Measurements from ENCODE around the gene PDK4. TPM values are rescaled to one million over a fixed set of nuclear protein-coding genes. Genes with fewer than 3 reads are reported as not detected.

The PDK4 gene
- total and polyA plus RNA-seq, 2 of the 13 experiments (the other 11 are each of a cell fraction or from before 2014, with no cell fraction given): 0.04 TPM; not detected in 1

GRCh38 chr7:95585426-95585789 lies 10.9 kb downstream of the PDK4 start:
- CTCF ChIA-PET (ENCODE audit: low intra/inter-chr PET ratio, low total read pairs): no interaction called here
- FAIRE-seq: no peak

More at GRCh38 chr7:95585426-95585789, 10.9 kb downstream of the PDK4 start:
- no peaks in the 10 kb centered on the region for H4K20me1 ChIP-seq (ENCODE audit: insufficient read depth, low read length)
- no peak for TF ChIP-seq ZNF343 (CRISPR knock-in tag; IDR thresholded peaks at IDR 0.05)
- TF ChIP-seq ZNF430 (CRISPR knock-in tag; IDR thresholded peaks at IDR 0.05): no peak
- TF ChIP-seq, protein P1, sequence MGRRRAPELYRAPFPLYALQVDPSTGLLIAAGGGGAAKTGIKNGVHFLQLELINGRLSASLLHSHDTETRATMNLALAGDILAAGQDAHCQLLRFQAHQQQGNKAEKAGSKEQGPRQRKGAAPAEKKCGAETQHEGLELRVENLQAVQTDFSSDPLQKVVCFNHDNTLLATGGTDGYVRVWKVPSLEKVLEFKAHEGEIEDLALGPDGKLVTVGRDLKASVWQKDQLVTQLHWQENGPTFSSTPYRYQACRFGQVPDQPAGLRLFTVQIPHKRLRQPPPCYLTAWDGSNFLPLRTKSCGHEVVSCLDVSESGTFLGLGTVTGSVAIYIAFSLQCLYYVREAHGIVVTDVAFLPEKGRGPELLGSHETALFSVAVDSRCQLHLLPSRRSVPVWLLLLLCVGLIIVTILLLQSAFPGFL (CRISPR knock-in tag; IDR thresholded peaks at IDR 0.05): no peak
- TF ChIP-seq MYC (CRISPR knock-in tag; IDR thresholded peaks at IDR 0.05; ENCODE audit: borderline replicate concordance): no peak
- TF ChIP-seq MAZ (IDR thresholded peaks at IDR 0.05; ENCODE audit: borderline replicate concordance, low read depth, low read length): no peak
- TF ChIP-seq MAZ (CRISPR knock-in tag; IDR thresholded peaks at IDR 0.05; ENCODE audit: low read depth): no peak
- no peak for TF ChIP-seq ZNF501 (CRISPR knock-in tag; IDR thresholded peaks at IDR 0.05)
- TF ChIP-seq, protein P2, sequence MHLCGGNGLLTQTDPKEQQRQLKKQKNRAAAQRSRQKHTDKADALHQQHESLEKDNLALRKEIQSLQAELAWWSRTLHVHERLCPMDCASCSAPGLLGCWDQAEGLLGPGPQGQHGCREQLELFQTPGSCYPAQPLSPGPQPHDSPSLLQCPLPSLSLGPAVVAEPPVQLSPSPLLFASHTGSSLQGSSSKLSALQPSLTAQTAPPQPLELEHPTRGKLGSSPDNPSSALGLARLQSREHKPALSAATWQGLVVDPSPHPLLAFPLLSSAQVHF (CRISPR knock-in tag; IDR thresholded peaks at IDR 0.05): no peak
- no peak for TF ChIP-seq MXD1 (CRISPR knock-in tag; IDR thresholded peaks at IDR 0.05)
- no peak for TF ChIP-seq NFIC (IDR thresholded peaks at IDR 0.05; ENCODE audit: low read length)
- TF ChIP-seq, protein P3, sequence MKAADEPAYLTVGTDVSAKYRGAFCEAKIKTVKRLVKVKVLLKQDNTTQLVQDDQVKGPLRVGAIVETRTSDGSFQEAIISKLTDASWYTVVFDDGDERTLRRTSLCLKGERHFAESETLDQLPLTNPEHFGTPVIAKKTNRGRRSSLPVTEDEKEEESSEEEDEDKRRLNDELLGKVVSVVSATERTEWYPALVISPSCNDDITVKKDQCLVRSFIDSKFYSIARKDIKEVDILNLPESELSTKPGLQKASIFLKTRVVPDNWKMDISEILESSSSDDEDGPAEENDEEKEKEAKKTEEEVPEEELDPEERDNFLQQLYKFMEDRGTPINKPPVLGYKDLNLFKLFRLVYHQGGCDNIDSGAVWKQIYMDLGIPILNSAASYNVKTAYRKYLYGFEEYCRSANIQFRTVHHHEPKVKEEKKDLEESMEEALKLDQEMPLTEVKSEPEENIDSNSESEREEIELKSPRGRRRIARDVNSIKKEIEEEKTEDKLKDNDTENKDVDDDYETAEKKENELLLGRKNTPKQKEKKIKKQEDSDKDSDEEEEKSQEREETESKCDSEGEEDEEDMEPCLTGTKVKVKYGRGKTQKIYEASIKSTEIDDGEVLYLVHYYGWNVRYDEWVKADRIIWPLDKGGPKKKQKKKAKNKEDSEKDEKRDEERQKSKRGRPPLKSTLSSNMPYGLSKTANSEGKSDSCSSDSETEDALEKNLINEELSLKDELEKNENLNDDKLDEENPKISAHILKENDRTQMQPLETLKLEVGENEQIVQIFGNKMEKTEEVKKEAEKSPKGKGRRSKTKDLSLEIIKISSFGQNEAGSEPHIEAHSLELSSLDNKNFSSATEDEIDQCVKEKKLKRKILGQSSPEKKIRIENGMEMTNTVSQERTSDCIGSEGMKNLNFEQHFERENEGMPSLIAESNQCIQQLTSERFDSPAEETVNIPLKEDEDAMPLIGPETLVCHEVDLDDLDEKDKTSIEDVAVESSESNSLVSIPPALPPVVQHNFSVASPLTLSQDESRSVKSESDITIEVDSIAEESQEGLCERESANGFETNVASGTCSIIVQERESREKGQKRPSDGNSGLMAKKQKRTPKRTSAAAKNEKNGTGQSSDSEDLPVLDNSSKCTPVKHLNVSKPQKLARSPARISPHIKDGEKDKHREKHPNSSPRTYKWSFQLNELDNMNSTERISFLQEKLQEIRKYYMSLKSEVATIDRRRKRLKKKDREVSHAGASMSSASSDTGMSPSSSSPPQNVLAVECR (CRISPR knock-in tag; IDR thresholded peaks at IDR 0.05; ENCODE audit: borderline replicate concordance): no peak
- TF ChIP-seq, protein P4, sequence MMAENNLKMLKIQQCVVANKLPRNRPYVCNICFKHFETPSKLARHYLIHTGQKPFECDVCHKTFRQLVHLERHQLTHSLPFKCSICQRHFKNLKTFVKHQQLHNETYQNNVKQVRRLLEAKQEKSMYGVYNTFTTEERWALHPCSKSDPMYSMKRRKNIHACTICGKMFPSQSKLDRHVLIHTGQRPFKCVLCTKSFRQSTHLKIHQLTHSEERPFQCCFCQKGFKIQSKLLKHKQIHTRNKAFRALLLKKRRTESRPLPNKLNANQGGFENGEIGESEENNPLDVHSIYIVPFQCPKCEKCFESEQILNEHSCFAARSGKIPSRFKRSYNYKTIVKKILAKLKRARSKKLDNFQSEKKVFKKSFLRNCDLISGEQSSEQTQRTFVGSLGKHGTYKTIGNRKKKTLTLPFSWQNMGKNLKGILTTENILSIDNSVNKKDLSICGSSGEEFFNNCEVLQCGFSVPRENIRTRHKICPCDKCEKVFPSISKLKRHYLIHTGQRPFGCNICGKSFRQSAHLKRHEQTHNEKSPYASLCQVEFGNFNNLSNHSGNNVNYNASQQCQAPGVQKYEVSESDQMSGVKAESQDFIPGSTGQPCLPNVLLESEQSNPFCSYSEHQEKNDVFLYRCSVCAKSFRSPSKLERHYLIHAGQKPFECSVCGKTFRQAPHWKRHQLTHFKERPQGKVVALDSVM (CRISPR knock-in tag; IDR thresholded peaks at IDR 0.05): no peak
- no peak for TF ChIP-seq FOSL2 (CRISPR knock-in tag; IDR thresholded peaks at IDR 0.05)
- TF ChIP-seq SMARCE1 (IDR thresholded peaks at IDR 0.05; ENCODE audit: borderline replicate concordance): no peak
- TF ChIP-seq ZFX (CRISPR knock-in tag; IDR thresholded peaks at IDR 0.05; ENCODE audit: low read depth): no peak
- no peak for TF ChIP-seq TAF1 (CRISPR knock-in tag; IDR thresholded peaks at IDR 0.05)
- TF ChIP-seq ZNF777 (CRISPR knock-in tag; IDR thresholded peaks at IDR 0.05): no peak
- TF ChIP-seq ZNF564 (CRISPR knock-in tag; IDR thresholded peaks at IDR 0.05): no peak
- no peaks in the 10 kb centered on the region for H3K79me2 ChIP-seq (ENCODE audit: insufficient read depth, low read length)
- ATAC-seq: no peak
- peaks cover 11% of the 10 kb centered on the region for H3K4me1 ChIP-seq (ENCODE audit: insufficient read depth, low read length)
- H2AFZ ChIP-seq (ENCODE audit: low read length): no peak overlapping the region
- H3K9ac ChIP-seq (ENCODE audit: insufficient read depth, low read depth, low read length): no peak overlapping the region
- WGBS (ENCODE audit: low lambda C conversion rate): 12% methylated on average over 3 of the region's 3 CpGs
- no peaks in the 10 kb centered on the region for H3K9me3 ChIP-seq (ENCODE audit: low read length)
- no TSS peak for BruUV-seq (replicated peaks)
- no peak for DNase-seq (ENCODE audit: low spot score)
- no peak overlapping the region for H3K4me2 ChIP-seq (ENCODE audit: low read depth, low read length)
- in situ Hi-C loops (cut with HindIII; ENCODE audit: extremely low pct_ligation_motif_present, low pct_unique_long_range_greater_than_20kb): no loop called here
- H3K4me3 ChIP-seq (replicated peaks in 1 of 3; ENCODE audit: insufficient read depth in 1 of 3, low read depth in 2 of 3, low read length in 3 of 3): no peak overlapping the region
- H3K27me3 ChIP-seq (ENCODE audit: control insufficient read depth in 1 of 2, insufficient read depth in 2 of 2, low read length in 2 of 2): no peaks in the 10 kb centered on the region
- no peaks in the 10 kb centered on the region for H3K36me3 ChIP-seq (replicated peaks in 1 of 2; ENCODE audit: control insufficient read depth in 1 of 2, insufficient read depth in 2 of 2, low read length in 2 of 2)
- intact Hi-C loops (cut with micrococcal nuclease; ENCODE audit: unreplicated experiment): no loop called here
- POLR2A ChIA-PET: no interaction called here
- no peak overlapping the region for H3K27ac ChIP-seq (ENCODE audit: extremely low read length, insufficient read depth, low read length)
